ENCODE data around the gene METRNL.

Gene METRNL

DNA sequence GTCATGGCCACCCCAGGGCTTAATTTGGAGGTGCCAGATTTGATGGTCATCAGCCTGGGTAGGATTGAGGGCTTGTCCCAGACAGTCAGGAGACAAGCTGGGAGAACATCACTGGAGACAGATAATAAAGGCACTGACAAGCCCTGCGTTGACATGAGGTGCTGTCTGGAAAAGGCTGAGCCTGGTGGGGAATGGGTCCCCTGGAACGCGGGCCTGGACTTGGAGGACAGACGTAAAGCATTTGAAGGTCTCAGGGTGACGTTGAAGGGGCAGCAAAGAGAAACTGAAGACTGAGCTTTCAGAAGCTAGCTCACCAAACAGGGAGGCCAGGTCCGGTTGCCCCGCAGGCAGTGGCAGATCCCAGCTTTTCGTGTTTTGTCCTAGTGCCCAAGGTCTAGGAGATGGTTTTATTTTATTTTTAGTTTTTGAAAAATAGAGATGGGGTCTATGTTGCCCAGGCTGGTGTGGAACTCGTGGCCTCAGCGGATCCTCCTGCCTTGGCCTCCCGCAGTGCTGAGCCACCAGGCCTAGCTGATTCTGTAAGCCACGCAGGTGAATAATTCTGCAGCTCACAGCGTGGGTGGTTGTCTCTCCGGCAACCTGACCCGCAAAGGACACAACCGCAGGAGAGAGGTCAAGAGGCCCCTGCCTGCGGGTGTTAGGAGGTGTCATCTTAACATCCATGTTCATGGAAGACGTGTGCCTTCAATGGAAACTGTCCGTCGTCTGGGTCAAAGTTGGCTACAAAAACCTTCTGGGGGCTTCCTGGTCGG lies 37.6 kb downstream of the METRNL start:
- Histone ChIP-seq H3K27ac (ENCODE audit: low read depth, low read length) (no peak overlapping the region), H3K79me2 (ENCODE audit: insufficient read depth, low read length) (no peaks in the 10 kb centered on the region), H3F3A (ENCODE audit: insufficient read depth) (peaks cover 6% of the 10 kb centered on the region; the same call in 1 of the 2 replicates), H4K20me1 (ENCODE audit: low read depth, low read length) (no peaks in the 10 kb centered on the region), H3K27me3 (ENCODE audit: low read length) (no peaks in the 10 kb centered on the region), H3K9me3 (ENCODE audit: insufficient read depth, low read length) (no peaks in the 10 kb centered on the region), H3K9me2 (replicated peaks; ENCODE audit: insufficient read depth, low read length) (no peaks in the 10 kb centered on the region), H3K9ac (ENCODE audit: low read length) (no peak overlapping the region), H3K4me3 (ENCODE audit: insufficient read depth, low read length, poor library complexity, severe bottlenecking) (no peak overlapping the region), H3K36me3 (ENCODE audit: low read length) (no peaks in the 10 kb centered on the region), H3K4me2 (ENCODE audit: low read depth, low read length, poor library complexity, severe bottlenecking) (no peak overlapping the region), H2AFZ (ENCODE audit: low read depth, low read length, severe bottlenecking) (no peak overlapping the region)
- no peak for TF ChIP-seq EZH2phosphoT487 (conservative IDR thresholded peaks at IDR 0.05; ENCODE audit: low read length)
- TF ChIP-seq CTCF (IDR thresholded peaks at IDR 0.05; ENCODE audit: insufficient read depth, low read length, poor library complexity, severe bottlenecking), result no peak

- H3K9ac ChIP-seq (ENCODE audit: low read length), result no peak overlapping the region
- H3F3A ChIP-seq (ENCODE audit: insufficient read depth), result peaks cover 6% of the 10 kb centered on the region; the same call in 1 of the 2 replicates
- H4K20me1 ChIP-seq (ENCODE audit: low read depth, low read length), result no peaks in the 10 kb centered on the region
- H3K79me2 ChIP-seq (ENCODE audit: insufficient read depth, low read length), result no peaks in the 10 kb centered on the region
- no peak overlapping the region for H3K4me3 ChIP-seq (ENCODE audit: insufficient read depth, low read length, poor library complexity, severe bottlenecking)
- H3K36me3 ChIP-seq (ENCODE audit: low read length), result no peaks in the 10 kb centered on the region
- no peak overlapping the region for H3K27ac ChIP-seq (ENCODE audit: low read depth, low read length)
- no peaks in the 10 kb centered on the region for H3K27me3 ChIP-seq (ENCODE audit: low read length)
- H2AFZ ChIP-seq (ENCODE audit: low read depth, low read length, severe bottlenecking), result no peak overlapping the region
- H3K4me2 ChIP-seq (ENCODE audit: low read depth, low read length, poor library complexity, severe bottlenecking), result no peak overlapping the region
- H3K9me2 ChIP-seq (replicated peaks; ENCODE audit: insufficient read depth, low read length), result no peaks in the 10 kb centered on the region
- no peaks in the 10 kb centered on the region for H3K9me3 ChIP-seq (ENCODE audit: insufficient read depth, low read length)
- TF ChIP-seq CTCF (IDR thresholded peaks at IDR 0.05; ENCODE audit: insufficient read depth, low read length, poor library complexity, severe bottlenecking) (no peak), EZH2phosphoT487 (conservative IDR thresholded peaks at IDR 0.05; ENCODE audit: low read length) (no peak)
Measured at GRCh38 chr17:83117583-83117982, 38.2 kb downstream of the METRNL start.

- Histone ChIP-seq H3K4me2 (ENCODE audit: low read depth, low read length, poor library complexity, severe bottlenecking) (no peak overlapping the region), H3K27me3 (ENCODE audit: low read length) (no peaks in the 10 kb centered on the region), H2AFZ (ENCODE audit: low read depth, low read length, severe bottlenecking) (no peak overlapping the region)
Measured at GRCh38 chr17:83118071-83118841, 38.8 kb downstream of the METRNL start.

More at GRCh38 chr17:83118071-83118841, 38.8 kb downstream of the METRNL start:
- Histone ChIP-seq H3F3A (ENCODE audit: insufficient read depth) (peaks cover 6% of the 10 kb centered on the region; the same call in 1 of the 2 replicates), H3K36me3 (ENCODE audit: low read length) (no peaks in the 10 kb centered on the region), H4K20me1 (ENCODE audit: low read depth, low read length) (no peaks in the 10 kb centered on the region), H3K9me3 (ENCODE audit: insufficient read depth, low read length) (no peaks in the 10 kb centered on the region), H3K4me3 (ENCODE audit: insufficient read depth, low read length, poor library complexity, severe bottlenecking) (no peak overlapping the region), H3K79me2 (ENCODE audit: insufficient read depth, low read length) (no peaks in the 10 kb centered on the region), H3K9ac (ENCODE audit: low read length) (no peak overlapping the region), H3K9me2 (replicated peaks; ENCODE audit: insufficient read depth, low read length) (no peaks in the 10 kb centered on the region), H3K27ac (ENCODE audit: low read depth, low read length) (no peak overlapping the region)
- TF ChIP-seq CTCF (IDR thresholded peaks at IDR 0.05; ENCODE audit: insufficient read depth, low read length, poor library complexity, severe bottlenecking), result no peak
- no peak for TF ChIP-seq EZH2phosphoT487 (conservative IDR thresholded peaks at IDR 0.05; ENCODE audit: low read length)

Measured in SU-DHL-6 (cell line).